Heart left ventricle (tissue), 13 donors: ENCODE results near the gene CALM3.

ENCODE experiments used
- CTCF ChIP-seq, 12 donors: fragments of 200-600 bp; sonication (generic) in 4 of 12; IDR thresholded peaks; one replicate each; pipeline versions ENCODE4 v1.5.0 to v1.8.0; 2018 to 2022; ENCODE audit warnings: antibody characterized with exemption in 12 of 12, mild to moderate bottlenecking in 5 of 12
- POLR2A ChIP-seq, 2 donors: fragments of 450-650 bp; IDR thresholded peaks; one replicate each; pipeline ENCODE4 v1.6.1; 2017; ENCODE audit warnings: antibody characterized with exemption in 2 of 2, mild to moderate bottlenecking in 2 of 2, moderate library complexity in 2 of 2
- donor health status: ischemic (EF 13 %, LVEDD 7.1; RV severe dilation, severe dysfunction).
- donor health status: DM: no; HTN: yes; CAD: no.
- donor health status: DM: no; HTN: no; CAD: no.
- donor health status: ischemic (EF 25% LVEDD 6.9; RV normal size, moderate dysfunction).
- donor health status: ischemic (EF 25% LVEDD 5.7; RV mildly dilated, moderate dysfunction).
- donor health status: ischemic (EF 35%, LVEDD 5.7; RV mildly dilated, moderate dysfunction).
- donor health status: nonischemic (EF 11% LVEDD 7.7; RV severe dilation, severe dysfunction).
- donor health status: DM: yes; HTN: yes; CAD: no.
- donor health status: PGD.
- donor health status: ischemic (EF 29% LVEDD 5.4; RV normal size, mild dysfunction).
- donor health status: nonischemic (EF 23%, LVEDD 6.1; RV moderate dilation, normal function).

GRCh38 chr19:46659151-46660007, 58.2 kb downstream of the CALM3 start:
- TF ChIP-seq POLR2A (IDR thresholded peaks at IDR 0.05) = no peak
- TF ChIP-seq CTCF (IDR thresholded peaks at IDR 0.05) = no peak
